ENCODE data around the gene MRPS34. TPM values are rescaled to one million over a fixed set of nuclear protein-coding genes. Genes with fewer than 3 reads are reported as not detected.

MRPS34 gene
- total and polyA plus RNA-seq, 9 of the 15 experiments (the other 6 are each of a cell fraction or from before 2014, with no cell fraction given), result 5.2 to 334 (median 92.8) TPM

DNA sequence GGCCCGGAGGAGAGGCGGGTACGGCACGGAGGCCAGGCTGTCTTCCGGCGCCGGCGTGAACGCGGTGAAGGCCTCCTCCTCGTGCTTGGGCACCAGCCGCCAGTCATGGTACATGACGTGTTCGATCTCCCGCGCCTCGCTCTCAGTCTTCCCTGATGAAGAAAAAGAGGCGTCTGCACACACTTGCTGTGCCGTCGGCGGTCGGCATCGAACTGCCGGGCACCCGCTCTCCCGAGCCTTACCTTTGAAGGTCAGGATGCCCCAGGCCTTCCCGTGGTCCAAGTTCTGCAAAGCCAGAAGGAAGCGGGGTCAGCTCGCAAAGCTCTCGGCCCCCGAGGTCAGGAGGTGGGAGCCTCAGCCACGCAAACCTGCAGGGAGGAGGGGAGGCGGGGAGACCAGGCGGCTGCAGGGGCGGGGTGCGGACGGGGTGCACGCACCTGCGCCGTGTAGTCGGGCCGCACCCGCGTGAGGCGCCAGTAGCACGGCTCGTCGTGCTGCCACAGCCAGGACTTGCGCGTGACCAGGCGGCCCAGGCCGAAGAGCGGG is 499 bp downstream of the MRPS34 start, which contains the start of gene EME2 (continued):
- TF ChIP-seq, protein P1, sequence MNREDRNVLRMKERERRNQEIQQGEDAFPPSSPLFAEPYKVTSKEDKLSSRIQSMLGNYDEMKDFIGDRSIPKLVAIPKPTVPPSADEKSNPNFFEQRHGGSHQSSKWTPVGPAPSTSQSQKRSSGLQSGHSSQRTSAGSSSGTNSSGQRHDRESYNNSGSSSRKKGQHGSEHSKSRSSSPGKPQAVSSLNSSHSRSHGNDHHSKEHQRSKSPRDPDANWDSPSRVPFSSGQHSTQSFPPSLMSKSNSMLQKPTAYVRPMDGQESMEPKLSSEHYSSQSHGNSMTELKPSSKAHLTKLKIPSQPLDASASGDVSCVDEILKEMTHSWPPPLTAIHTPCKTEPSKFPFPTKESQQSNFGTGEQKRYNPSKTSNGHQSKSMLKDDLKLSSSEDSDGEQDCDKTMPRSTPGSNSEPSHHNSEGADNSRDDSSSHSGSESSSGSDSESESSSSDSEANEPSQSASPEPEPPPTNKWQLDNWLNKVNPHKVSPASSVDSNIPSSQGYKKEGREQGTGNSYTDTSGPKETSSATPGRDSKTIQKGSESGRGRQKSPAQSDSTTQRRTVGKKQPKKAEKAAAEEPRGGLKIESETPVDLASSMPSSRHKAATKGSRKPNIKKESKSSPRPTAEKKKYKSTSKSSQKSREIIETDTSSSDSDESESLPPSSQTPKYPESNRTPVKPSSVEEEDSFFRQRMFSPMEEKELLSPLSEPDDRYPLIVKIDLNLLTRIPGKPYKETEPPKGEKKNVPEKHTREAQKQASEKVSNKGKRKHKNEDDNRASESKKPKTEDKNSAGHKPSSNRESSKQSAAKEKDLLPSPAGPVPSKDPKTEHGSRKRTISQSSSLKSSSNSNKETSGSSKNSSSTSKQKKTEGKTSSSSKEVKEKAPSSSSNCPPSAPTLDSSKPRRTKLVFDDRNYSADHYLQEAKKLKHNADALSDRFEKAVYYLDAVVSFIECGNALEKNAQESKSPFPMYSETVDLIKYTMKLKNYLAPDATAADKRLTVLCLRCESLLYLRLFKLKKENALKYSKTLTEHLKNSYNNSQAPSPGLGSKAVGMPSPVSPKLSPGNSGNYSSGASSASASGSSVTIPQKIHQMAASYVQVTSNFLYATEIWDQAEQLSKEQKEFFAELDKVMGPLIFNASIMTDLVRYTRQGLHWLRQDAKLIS (CRISPR knock-in tag; IDR thresholded peaks at IDR 0.05), result 0 out of 2 replicates have a peak, but pooled peaks have one; percentile 10
- TF ChIP-seq ZEB2 (IDR thresholded peaks at IDR 0.05) (no peak), ARNT (IDR thresholded peaks at IDR 0.05) (no peak), NR3C1 (CRISPR knock-in tag; IDR thresholded peaks at IDR 0.05) (no peak), HMG20B (CRISPR knock-in tag; IDR thresholded peaks at IDR 0.05) (no peak), KDM5B (IDR thresholded peaks at IDR 0.05; ENCODE audit: insufficient replicate concordance, low read depth, low read length) (peak; percentile 6), ZNF143 (CRISPR knock-in tag; IDR thresholded peaks at IDR 0.05) (no peak), MYBL2 (IDR thresholded peaks at IDR 0.05; ENCODE audit: low read depth) (no peak), MYBL2 (CRISPR knock-in tag; IDR thresholded peaks at IDR 0.05; ENCODE audit: borderline replicate concordance) (no peak), SIN3A (IDR thresholded peaks at IDR 0.05; ENCODE audit: borderline replicate concordance in 2 of 2, control insufficient read depth in 1 of 2, low read depth in 2 of 2, low read length in 2 of 2) (0 out of 4 replicates have a peak, but pooled peaks of 1 of the 2 experiments have one; percentile 46), RNF2 (IDR thresholded peaks at IDR 0.05) (no peak), CHCHD3 (CRISPR knock-in tag; IDR thresholded peaks at IDR 0.05) (no peak), NUFIP1 (IDR thresholded peaks at IDR 0.05; ENCODE audit: partially characterized antibody) (no peak), HMG20A (CRISPR knock-in tag; conservative IDR thresholded peaks at IDR 0.05) (no peak), NRF1 (conservative IDR thresholded peaks at IDR 0.05 in 1 of 2, IDR thresholded peaks at IDR 0.05 in 1 of 2) (peak; percentile 78 to 83)
- TF ChIP-seq, protein P2, sequence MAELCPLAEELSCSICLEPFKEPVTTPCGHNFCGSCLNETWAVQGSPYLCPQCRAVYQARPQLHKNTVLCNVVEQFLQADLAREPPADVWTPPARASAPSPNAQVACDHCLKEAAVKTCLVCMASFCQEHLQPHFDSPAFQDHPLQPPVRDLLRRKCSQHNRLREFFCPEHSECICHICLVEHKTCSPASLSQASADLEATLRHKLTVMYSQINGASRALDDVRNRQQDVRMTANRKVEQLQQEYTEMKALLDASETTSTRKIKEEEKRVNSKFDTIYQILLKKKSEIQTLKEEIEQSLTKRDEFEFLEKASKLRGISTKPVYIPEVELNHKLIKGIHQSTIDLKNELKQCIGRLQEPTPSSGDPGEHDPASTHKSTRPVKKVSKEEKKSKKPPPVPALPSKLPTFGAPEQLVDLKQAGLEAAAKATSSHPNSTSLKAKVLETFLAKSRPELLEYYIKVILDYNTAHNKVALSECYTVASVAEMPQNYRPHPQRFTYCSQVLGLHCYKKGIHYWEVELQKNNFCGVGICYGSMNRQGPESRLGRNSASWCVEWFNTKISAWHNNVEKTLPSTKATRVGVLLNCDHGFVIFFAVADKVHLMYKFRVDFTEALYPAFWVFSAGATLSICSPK (IDR thresholded peaks at IDR 0.05; ENCODE audit: borderline replicate concordance), result no peak
- TF ChIP-seq, protein P3, sequence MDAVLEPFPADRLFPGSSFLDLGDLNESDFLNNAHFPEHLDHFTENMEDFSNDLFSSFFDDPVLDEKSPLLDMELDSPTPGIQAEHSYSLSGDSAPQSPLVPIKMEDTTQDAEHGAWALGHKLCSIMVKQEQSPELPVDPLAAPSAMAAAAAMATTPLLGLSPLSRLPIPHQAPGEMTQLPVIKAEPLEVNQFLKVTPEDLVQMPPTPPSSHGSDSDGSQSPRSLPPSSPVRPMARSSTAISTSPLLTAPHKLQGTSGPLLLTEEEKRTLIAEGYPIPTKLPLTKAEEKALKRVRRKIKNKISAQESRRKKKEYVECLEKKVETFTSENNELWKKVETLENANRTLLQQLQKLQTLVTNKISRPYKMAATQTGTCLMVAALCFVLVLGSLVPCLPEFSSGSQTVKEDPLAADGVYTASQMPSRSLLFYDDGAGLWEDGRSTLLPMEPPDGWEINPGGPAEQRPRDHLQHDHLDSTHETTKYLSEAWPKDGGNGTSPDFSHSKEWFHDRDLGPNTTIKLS (IDR thresholded peaks at IDR 0.05; ENCODE audit: borderline replicate concordance, low read depth), result no peak
